SK-N-SH (cell line): ENCODE results near the gene UPF2. TPM values are rescaled to one million over a fixed set of nuclear protein-coding genes. Genes with fewer than 3 reads are reported as not detected.

Source experiments
- CTCF ChIA-PET: fragments of 300-600, 350-600 bp; formaldehyde crosslinking; extraction: SDS; loops from one replicate; lab custom pipeline; 2021; lab: Yijun Ruan, JAX
- POLR2A ChIA-PET: fragments of 350-600 bp; sonication (Branson Sonifier 250); formaldehyde crosslinking; extraction: SDS; loops from one replicate; lab custom pipeline; 2020; ENCODE audit warnings: antibody characterized with exemption, inconsistent platforms; lab: Yijun Ruan, JAX
- DNase-seq: peaks from one replicate; pipeline ENCODE4 v3.0.0; 2012
- H2AFZ ChIP-seq: fragments of 200-600 bp; sonication (generic); 2 replicates; pipeline ENCODE4 v1.8.1; 2016; ENCODE audit warnings: antibody characterized with exemption, mild to moderate bottlenecking, low read depth
- H3F3A ChIP-seq: fragments of 200-600 bp; sonication (generic); replicated peaks from 2 replicates; pipeline ENCODE3; 2016; ENCODE audit warnings: antibody characterized with exemption, mild to moderate bottlenecking; ENCODE audit not compliant: insufficient read depth
- H3K27ac ChIP-seq, 2 experiments: fragments of 200-500 bp in 1 of 2; fragments of 200-600 bp in 1 of 2; sonication (Bioruptor generic) in 1 of 2; sonication (generic), shearing (Covaris generic) in 1 of 2; 2 replicates each; pipeline versions ENCODE4 v1.5.1 to v1.6.1; 2014 to 2016; ENCODE audit warnings: low read depth in 2 of 2, inconsistent platforms in 1 of 2, low read length in 1 of 2, mild to moderate bottlenecking in 1 of 2, mixed read lengths in 1 of 2
- H3K27me3 ChIP-seq: fragments of 200-600 bp; sonication (generic), shearing (Covaris generic); 2 replicates; pipeline ENCODE4 v1.6.1; 2016; ENCODE audit warnings: mixed run types; ENCODE audit not compliant: insufficient read depth
- H3K36me3 ChIP-seq, 2 experiments: fragments of 200-500 bp in 1 of 2; fragments of 200-600 bp in 1 of 2; sonication (Bioruptor generic) in 1 of 2; sonication (generic) in 1 of 2; replicated peaks in 1 of 2; 2 replicates each; pipeline versions ENCODE3 to v1.5.1; 2014 to 2016; ENCODE audit warnings: low read length in 1 of 2, mild to moderate bottlenecking in 1 of 2; ENCODE audit not compliant: insufficient read depth in 2 of 2, control insufficient read depth in 1 of 2
- H3K4me1 ChIP-seq, 2 experiments: fragments of 200-500 bp in 1 of 2; fragments of 200-600 bp in 1 of 2; sonication (Bioruptor generic) in 1 of 2; sonication (generic), shearing (Covaris generic) in 1 of 2; 2 replicates each; pipeline versions ENCODE4 v1.5.1 to v1.6.1; 2014 to 2016; ENCODE audit warnings: low read depth in 1 of 2, low read length in 1 of 2, mixed run types in 1 of 2; ENCODE audit not compliant: insufficient read depth in 2 of 2, control insufficient read depth in 1 of 2
- H3K4me2 ChIP-seq: fragments of 200-600 bp; sonication (generic), shearing (Covaris generic); 2 replicates; pipeline ENCODE4 v1.6.1; 2017; ENCODE audit warnings: mixed run types
- H3K4me3 ChIP-seq, 2 experiments: fragments of 200-500 bp in 1 of 2; fragments of 200-600 bp in 1 of 2; sonication (Bioruptor generic) in 1 of 2; sonication (generic), shearing (Covaris generic) in 1 of 2; 2 replicates each; pipeline versions ENCODE4 v1.5.1 to v1.8.1; 2014 to 2016; ENCODE audit warnings: low read depth in 2 of 2, inconsistent platforms in 1 of 2, low read length in 1 of 2, mild to moderate bottlenecking in 1 of 2, mixed read lengths in 1 of 2, moderate library complexity in 1 of 2
- H3K79me2 ChIP-seq: fragments of 200-600 bp; sonication (generic); 2 replicates; pipeline ENCODE4 v1.8.1; 2017; ENCODE audit warnings: mild to moderate bottlenecking; ENCODE audit not compliant: insufficient read depth
- H3K9ac ChIP-seq: fragments of 200-600 bp; sonication (generic); 2 replicates; pipeline ENCODE4 v1.6.1; 2017; ENCODE audit warnings: mixed run types
- H3K9me2 ChIP-seq: fragments of 200-600 bp; sonication (generic); 2 replicates; pipeline ENCODE4 v1.6.1; 2017; ENCODE audit warnings: mixed run types
- H3K9me3 ChIP-seq: fragments of 200-600 bp; sonication (generic); 2 replicates; pipeline ENCODE4 v1.6.1; 2017; ENCODE audit warnings: mixed run types, mild to moderate bottlenecking, moderate library complexity
- H4K20me1 ChIP-seq: fragments of 200-600 bp; sonication (generic); 2 replicates; pipeline ENCODE4 v1.6.1; 2017; ENCODE audit warnings: mild to moderate bottlenecking, mixed run types; ENCODE audit not compliant: insufficient read depth
- CHD2 ChIP-seq: fragments of 150-350 bp; IDR thresholded peaks from 2 replicates; pipeline ENCODE4 v1.6.1; 2018; ENCODE audit warnings: low read length; ENCODE audit not compliant: partially characterized antibody
- ELF1 ChIP-seq: IDR thresholded peaks from 2 replicates; pipeline ENCODE4 v1.4.0; 2012
- FOSL2 ChIP-seq: IDR thresholded peaks from 2 replicates; pipeline ENCODE4 v1.4.0; 2012; ENCODE audit warnings: low read depth, mild to moderate bottlenecking, moderate library complexity, borderline replicate concordance
- FOXJ3 ChIP-seq: sonication (generic); formaldehyde crosslinking; IDR thresholded peaks from 2 replicates; pipeline ENCODE4 v1.5.1; 2020; ENCODE audit warnings: mild to moderate bottlenecking, missing genetic modification reagents
- GABPA ChIP-seq: IDR thresholded peaks from 2 replicates; pipeline ENCODE4 v1.4.0; 2012; ENCODE audit warnings: low read depth, mild to moderate bottlenecking
- GATA2 ChIP-seq: sonication (generic); formaldehyde crosslinking; IDR thresholded peaks from 2 replicates; pipeline ENCODE4 v1.5.0; 2020; ENCODE audit warnings: mild to moderate bottlenecking, missing genetic modification reagents
- JUND ChIP-seq: IDR thresholded peaks from 2 replicates; pipeline ENCODE4 v1.4.0; 2012
- MEF2A ChIP-seq: IDR thresholded peaks from 2 replicates; pipeline ENCODE4 v1.4.0; 2012; ENCODE audit warnings: low read depth, borderline replicate concordance
- NRF1 ChIP-seq: IDR thresholded peaks from 2 replicates; pipeline ENCODE4 v1.6.1; 2012; ENCODE audit warnings: low read depth, mild to moderate bottlenecking, low read length
- POLR2AphosphoS5 ChIP-seq: IDR thresholded peaks from 2 replicates; pipeline ENCODE4 v1.6.1; 2012; ENCODE audit warnings: low read depth, low read length
- RCOR1 ChIP-seq: fragments of 150-350 bp; IDR thresholded peaks from 2 replicates; pipeline ENCODE4 v1.6.1; 2017; ENCODE audit warnings: antibody characterized with exemption, low read length
- TCF12 ChIP-seq: IDR thresholded peaks from 2 replicates; pipeline ENCODE4 v1.4.0; 2012
- TEAD4 ChIP-seq: IDR thresholded peaks from 2 replicates; pipeline ENCODE4 v1.4.0; 2012; ENCODE audit warnings: mild to moderate bottlenecking, borderline replicate concordance; ENCODE audit not compliant: insufficient read depth
- YY1 ChIP-seq: IDR thresholded peaks from 2 replicates; pipeline ENCODE4 v1.4.0; 2012; ENCODE audit warnings: low read depth, mild to moderate bottlenecking
- WGBS: methylation state at CpG from one replicate; pipeline ENCODE4 v1.1.6; 2017; ENCODE audit warnings: low lambda C conversion rate; 5-methylcytosine and 5-hydroxymethylcytosine counted together
- polyA plus RNA-seq, 3 experiments: library from polyadenylated mRNA; depleted of rRNA; stranded (reverse); fragments of >200 nt; gene quantifications; 2 replicates each; pipeline ENCODE4 v1.2.3, GENCODE V29; 2012
- TF ChIP-seq, protein P1 (sequence below): fragments of 200-600 bp; sonication (generic); IDR thresholded peaks from 2 replicates; pipeline ENCODE4 v1.6.1; 2017; ENCODE audit warnings: antibody characterized with exemption, mild to moderate bottlenecking, moderate library complexity
- TF ChIP-seq, protein P2 (sequence below): IDR thresholded peaks from 2 replicates; pipeline ENCODE4; 2012

The UPF2 gene
- polyA plus RNA-seq, 1 of the 3 experiments (the other 2 are of a cell fraction), result 4.7 TPM

DNA sequence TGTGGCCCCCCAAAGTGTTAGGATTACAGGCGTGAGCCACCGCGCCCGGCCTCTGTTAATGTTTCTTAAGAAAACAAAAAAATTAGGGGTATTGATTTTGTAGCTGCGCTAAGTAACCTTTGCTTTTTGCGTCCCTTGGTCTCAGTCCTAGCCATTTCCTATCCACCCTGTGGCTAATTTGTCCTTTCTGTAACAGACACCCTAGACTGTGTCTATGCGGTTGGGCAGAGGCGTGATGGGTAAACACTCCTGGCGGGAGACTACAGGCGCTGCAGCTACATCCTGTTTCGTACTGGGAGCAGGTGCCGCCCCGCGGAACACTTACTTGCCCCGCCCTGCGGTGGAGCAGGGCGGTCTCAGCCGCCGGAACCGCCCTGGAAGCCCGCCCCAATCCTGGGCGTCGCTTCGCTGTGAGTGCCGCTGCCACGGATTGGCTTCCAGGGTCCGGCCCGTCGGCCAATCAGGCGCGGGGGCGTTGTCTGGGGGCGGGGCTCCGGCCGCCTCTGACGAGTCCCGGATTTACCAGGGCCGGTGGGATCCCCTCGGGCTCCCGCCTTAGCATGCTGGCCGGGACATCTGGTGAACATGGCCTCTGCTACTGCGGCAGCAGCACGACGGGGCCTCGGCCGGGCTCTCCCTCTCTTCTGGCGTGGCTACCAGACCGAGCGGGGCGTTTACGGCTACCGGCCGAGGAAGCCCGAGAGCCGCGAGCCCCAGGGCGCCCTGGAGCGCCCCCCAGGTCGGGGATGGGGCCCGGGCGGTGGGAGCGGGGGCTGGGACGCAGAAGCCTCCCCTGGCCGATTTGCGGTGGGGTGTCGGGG is 26.1 kb upstream of the UPF2 start, which contains the start of gene DHTKD1 (continued):
- TF ChIP-seq MEF2A, result no peak
- no peak for TF ChIP-seq JUND
- TF ChIP-seq, protein P1, sequence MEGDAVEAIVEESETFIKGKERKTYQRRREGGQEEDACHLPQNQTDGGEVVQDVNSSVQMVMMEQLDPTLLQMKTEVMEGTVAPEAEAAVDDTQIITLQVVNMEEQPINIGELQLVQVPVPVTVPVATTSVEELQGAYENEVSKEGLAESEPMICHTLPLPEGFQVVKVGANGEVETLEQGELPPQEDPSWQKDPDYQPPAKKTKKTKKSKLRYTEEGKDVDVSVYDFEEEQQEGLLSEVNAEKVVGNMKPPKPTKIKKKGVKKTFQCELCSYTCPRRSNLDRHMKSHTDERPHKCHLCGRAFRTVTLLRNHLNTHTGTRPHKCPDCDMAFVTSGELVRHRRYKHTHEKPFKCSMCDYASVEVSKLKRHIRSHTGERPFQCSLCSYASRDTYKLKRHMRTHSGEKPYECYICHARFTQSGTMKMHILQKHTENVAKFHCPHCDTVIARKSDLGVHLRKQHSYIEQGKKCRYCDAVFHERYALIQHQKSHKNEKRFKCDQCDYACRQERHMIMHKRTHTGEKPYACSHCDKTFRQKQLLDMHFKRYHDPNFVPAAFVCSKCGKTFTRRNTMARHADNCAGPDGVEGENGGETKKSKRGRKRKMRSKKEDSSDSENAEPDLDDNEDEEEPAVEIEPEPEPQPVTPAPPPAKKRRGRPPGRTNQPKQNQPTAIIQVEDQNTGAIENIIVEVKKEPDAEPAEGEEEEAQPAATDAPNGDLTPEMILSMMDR, result no peak; the same call in none of the 2 replicates
- peak; percentile 25; the same call in 1 of the 2 replicates for TF ChIP-seq ELF1
- TF ChIP-seq TCF12, result no peak
- TF ChIP-seq YY1, result no peak
- TF ChIP-seq FOXJ3 (CRISPR knock-in tag), result no peak
- TF ChIP-seq RCOR1, result peak; percentile 56; the same call in 1 of the 2 replicates
- TF ChIP-seq POLR2AphosphoS5, result peak; percentile 65
- no peak for TF ChIP-seq TEAD4
- TF ChIP-seq CHD2, result no peak
- no peak for TF ChIP-seq GATA2
- TF ChIP-seq GABPA, result peak; percentile 48; the same call in 1 of the 2 replicates

DNA sequence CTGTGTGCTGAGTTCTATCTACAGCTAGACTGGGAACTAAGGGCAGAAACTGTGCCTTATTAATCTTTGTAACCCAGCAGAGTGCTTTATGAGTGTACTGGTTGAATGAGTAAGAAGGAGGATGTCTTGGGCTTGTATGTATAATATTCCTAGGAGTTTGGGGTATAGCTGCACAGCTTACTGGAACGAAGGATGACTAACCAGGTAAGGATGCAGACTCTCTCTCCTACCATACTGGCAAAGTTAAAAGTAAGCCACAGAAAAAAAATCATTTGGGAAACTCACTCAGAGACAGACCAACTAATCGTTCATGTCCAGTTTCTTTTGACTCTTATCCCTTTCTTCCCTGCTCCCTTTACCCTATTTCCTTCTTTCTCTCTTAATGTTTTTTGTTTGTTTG is 24.7 kb upstream of the UPF2 start:
- Histone ChIP-seq H3K27ac (peak overlapping the region in 1 of 2 experiments; percentile 62; a peak in 2 of 4 replicates), H3K27me3 (no peaks in the 10 kb centered on the region), H3K4me2 (0 out of 2 replicates have a peak overlapping the region, but pooled peaks have one; percentile 3), H3K36me3 (no peaks in the 10 kb centered on the region), H3K9ac (no peak overlapping the region; the same call in 1 of the 2 replicates), H3K79me2 (peaks cover 24% of the 10 kb centered on the region), H4K20me1 (no peaks in the 10 kb centered on the region), H2AFZ (peak overlapping the region; percentile 76; the same call in 1 of the 2 replicates), H3K9me3 (no peaks in the 10 kb centered on the region), H3K4me1 (peaks cover 0 to 3% of the 10 kb centered on the region in 2 experiments; a peak in 1 of 4 replicates), H3K9me2 (no peaks in the 10 kb centered on the region), H3F3A (peaks cover 12% of the 10 kb centered on the region), H3K4me3 (no peak overlapping the region)
- no peak for DNase-seq
- ChIA-PET POLR2A (interaction anchor here (0.6 kb wide), 2 partner anchors 30 to 57 kb away, joined by 3 to 4 read pairs; no protein-coding TSS in a partner anchor), CTCF (no interaction called here)
- WGBS, result 31% methylated on average over 2 of the region's 2 CpGs
- no peak for TF ChIP-seq NRF1
- TF ChIP-seq FOSL2, result peak; percentile 59; the same call in 1 of the 2 replicates
- 0 out of 2 replicates have a peak, but pooled peaks have one; percentile 20 for TF ChIP-seq TEAD4
- TF ChIP-seq CHD2, result no peak
- TF ChIP-seq, protein P2, sequence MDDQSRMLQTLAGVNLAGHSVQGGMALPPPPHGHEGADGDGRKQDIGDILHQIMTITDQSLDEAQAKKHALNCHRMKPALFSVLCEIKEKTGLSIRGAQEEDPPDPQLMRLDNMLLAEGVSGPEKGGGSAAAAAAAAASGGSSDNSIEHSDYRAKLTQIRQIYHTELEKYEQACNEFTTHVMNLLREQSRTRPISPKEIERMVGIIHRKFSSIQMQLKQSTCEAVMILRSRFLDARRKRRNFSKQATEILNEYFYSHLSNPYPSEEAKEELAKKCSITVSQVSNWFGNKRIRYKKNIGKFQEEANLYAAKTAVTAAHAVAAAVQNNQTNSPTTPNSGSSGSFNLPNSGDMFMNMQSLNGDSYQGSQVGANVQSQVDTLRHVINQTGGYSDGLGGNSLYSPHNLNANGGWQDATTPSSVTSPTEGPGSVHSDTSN, result peak; percentile 21; the same call in 1 of the 2 replicates
- TF ChIP-seq JUND, result peak; percentile 51
